Type B pancreatic cell (in vitro differentiated cells): ENCODE measurements around the gene MTMR11. TPM values are rescaled to one million over a fixed set of nuclear protein-coding genes. Genes with fewer than 3 reads are reported as not detected.
"Not testable (repeated sequence)": the region's sequence is repeated elsewhere in the genome, so short reads cannot be mapped to it uniquely, and the experiment has no call there.

Experiments used
- DNase-seq: peaks from one replicate; pipeline ENCODE4 v3.0.0; 2021; ENCODE audit warnings: mixed read lengths; ENCODE audit not compliant: unreplicated experiment; ENCODE audit errors: extremely low spot score
- H3K27ac Mint-ChIP-seq: 2 replicates; pipeline ENCODE4 v1.8.0; 2021; ENCODE audit warnings: mild to moderate bottlenecking, mixed read lengths
- H3K27me3 Mint-ChIP-seq: 2 replicates; pipeline ENCODE4 v1.8.0; 2021; ENCODE audit warnings: mixed read lengths
- H3K36me3 Mint-ChIP-seq: 2 replicates; pipeline ENCODE4 v1.8.0; 2021; ENCODE audit warnings: mixed read lengths
- H3K4me1 Mint-ChIP-seq: one replicate; pipeline ENCODE4 v1.8.0; 2021; ENCODE audit warnings: mixed read lengths; ENCODE audit not compliant: unreplicated experiment
- H3K4me3 Mint-ChIP-seq: 2 replicates; pipeline ENCODE4 v1.8.0; 2021; ENCODE audit warnings: mild to moderate bottlenecking, mixed read lengths
- H3K9me3 Mint-ChIP-seq: 2 replicates; pipeline ENCODE4 v1.8.0; 2021; ENCODE audit warnings: mixed read lengths
- total RNA-seq: library from RNA; stranded (reverse); gene quantifications from 2 replicates; pipeline ENCODE4 v1.2.1, GENCODE V29; 2021; ENCODE audit warnings: low replicate concordance
- TF ChIP-seq, protein P1 (sequence below): fragments of 200-600 bp; sonication (generic); conservative IDR thresholded peaks from 2 replicates; pipeline ENCODE4 v1.5.0; 2021; ENCODE audit warnings: antibody characterized with exemption, mild to moderate bottlenecking

Gene MTMR11
- total RNA-seq, 1 donor from 2014 or later = 21.0 TPM

DNA sequence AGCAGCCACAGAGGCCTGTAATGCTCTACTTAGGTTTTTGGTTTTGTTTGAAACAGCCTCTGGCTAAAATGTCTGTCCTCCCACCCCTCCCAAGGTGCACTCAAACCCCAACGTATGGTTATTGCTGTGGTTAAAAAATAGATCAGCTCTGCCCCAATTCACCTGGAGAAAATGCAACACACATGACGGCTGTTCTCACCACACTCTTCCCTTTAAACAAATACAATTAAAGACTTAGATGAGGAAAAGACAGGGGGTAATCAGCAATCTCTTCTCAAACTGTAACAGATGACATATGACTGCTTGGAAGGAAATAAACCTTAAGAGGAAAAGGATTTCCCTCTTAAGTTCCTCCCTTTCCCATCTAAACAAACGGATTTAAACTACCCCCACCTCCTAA lies 6.2 kb upstream of the MTMR11 start:
- peak overlapping the region; percentile 1 for H3K27ac Mint-ChIP-seq
- DNase-seq = no peak
- no peaks in the 10 kb centered on the region for H3K27me3 Mint-ChIP-seq

DNA sequence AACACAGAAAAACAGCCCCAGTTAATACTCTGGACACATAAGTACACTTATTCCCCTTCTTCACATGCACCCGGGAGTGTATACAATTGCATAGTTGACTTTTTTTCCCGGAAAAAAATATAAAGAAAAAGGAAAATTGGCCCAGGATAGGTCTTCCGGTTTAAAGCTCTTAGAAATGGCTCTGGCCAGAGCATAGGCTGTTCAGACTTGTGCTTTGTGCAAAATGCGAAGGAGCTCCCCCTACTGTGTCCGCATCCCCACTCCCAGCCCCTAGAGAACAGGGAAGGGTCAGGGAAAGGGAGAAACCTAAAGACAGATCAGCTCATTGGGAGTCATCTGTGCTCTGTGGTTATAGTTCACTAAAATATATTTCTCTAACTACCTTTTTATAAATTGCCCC lies 5.5 kb upstream of the MTMR11 start:
- Mint-ChIP-seq H3K4me3 (no peak overlapping the region), H3K27ac (peak overlapping the region; percentile 46), H3K27me3 (no peaks in the 10 kb centered on the region), H3K4me1 (peaks cover 33% of the 10 kb centered on the region), H3K9me3 (no peaks in the 10 kb centered on the region), H3K36me3 (peaks cover 13% of the 10 kb centered on the region)
- TF ChIP-seq, protein P1, sequence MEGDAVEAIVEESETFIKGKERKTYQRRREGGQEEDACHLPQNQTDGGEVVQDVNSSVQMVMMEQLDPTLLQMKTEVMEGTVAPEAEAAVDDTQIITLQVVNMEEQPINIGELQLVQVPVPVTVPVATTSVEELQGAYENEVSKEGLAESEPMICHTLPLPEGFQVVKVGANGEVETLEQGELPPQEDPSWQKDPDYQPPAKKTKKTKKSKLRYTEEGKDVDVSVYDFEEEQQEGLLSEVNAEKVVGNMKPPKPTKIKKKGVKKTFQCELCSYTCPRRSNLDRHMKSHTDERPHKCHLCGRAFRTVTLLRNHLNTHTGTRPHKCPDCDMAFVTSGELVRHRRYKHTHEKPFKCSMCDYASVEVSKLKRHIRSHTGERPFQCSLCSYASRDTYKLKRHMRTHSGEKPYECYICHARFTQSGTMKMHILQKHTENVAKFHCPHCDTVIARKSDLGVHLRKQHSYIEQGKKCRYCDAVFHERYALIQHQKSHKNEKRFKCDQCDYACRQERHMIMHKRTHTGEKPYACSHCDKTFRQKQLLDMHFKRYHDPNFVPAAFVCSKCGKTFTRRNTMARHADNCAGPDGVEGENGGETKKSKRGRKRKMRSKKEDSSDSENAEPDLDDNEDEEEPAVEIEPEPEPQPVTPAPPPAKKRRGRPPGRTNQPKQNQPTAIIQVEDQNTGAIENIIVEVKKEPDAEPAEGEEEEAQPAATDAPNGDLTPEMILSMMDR = peak; percentile 29
- DNase-seq = no peak

More for the DNA sequence above, 6.2 kb upstream of the MTMR11 start:
- H3K4me1 Mint-ChIP-seq = peaks cover 26% of the 10 kb centered on the region
- no peaks in the 10 kb centered on the region for H3K9me3 Mint-ChIP-seq
- no peak overlapping the region for H3K4me3 Mint-ChIP-seq
- H3K36me3 Mint-ChIP-seq = peaks cover 18% of the 10 kb centered on the region
- TF ChIP-seq, protein P1 = no peak

DNA sequence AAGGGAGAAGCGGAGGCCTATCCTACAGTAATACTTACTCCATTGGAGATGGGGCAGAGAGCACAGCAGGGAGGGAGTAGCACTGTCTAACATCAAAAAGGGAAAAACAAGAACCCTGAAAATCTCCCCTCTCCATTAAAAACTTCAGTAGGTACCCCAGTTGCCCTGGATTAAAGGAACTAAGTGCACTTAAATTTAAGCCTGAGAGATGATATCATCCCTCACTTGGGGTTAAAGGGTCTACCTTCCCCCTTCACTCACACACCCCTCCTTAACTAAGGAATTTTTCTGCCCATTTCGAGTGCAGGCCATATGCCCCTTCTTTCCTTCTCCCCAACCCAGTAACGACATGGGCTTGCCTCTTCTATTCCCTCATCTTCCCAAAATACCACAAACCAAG lies 3.7 kb upstream of the MTMR11 start:
- no peak for DNase-seq
- H3K9me3 Mint-ChIP-seq = no peaks in the 10 kb centered on the region
- H3K27me3 Mint-ChIP-seq = no peaks in the 10 kb centered on the region
- no peak overlapping the region for H3K4me3 Mint-ChIP-seq
- TF ChIP-seq, protein P1 = no peak
- peaks cover 48% of the 10 kb centered on the region for H3K4me1 Mint-ChIP-seq
- peak overlapping the region; percentile 97 for H3K27ac Mint-ChIP-seq
- H3K36me3 Mint-ChIP-seq = peaks cover 9% of the 10 kb centered on the region

DNA sequence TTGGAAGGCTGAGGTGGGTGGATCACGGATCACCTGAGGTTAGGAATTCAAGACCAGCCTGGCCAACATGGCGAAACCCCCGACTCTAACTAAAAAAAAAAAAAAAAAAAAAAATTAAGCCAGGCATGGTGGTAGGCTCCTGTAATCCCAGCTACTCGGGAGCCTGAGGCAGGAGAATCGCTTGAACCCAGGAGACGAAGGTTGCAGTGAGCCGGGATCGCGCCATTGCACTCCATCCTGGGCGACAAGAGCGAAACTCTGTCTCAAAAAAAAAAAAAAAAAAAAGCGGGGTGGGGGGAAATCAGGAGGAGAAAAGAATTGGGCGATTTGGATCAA lies 2.0 kb upstream of the MTMR11 start:
- H3K36me3 Mint-ChIP-seq, DNase-seq, H3K9me3 Mint-ChIP-seq, H3K27me3 Mint-ChIP-seq: not testable (repeated sequence)
- Mint-ChIP-seq H3K27ac (peak overlapping the region; percentile 97), H3K4me1 (peaks cover 48% of the 10 kb centered on the region), H3K4me3 (peak overlapping the region; percentile 87)

DNA sequence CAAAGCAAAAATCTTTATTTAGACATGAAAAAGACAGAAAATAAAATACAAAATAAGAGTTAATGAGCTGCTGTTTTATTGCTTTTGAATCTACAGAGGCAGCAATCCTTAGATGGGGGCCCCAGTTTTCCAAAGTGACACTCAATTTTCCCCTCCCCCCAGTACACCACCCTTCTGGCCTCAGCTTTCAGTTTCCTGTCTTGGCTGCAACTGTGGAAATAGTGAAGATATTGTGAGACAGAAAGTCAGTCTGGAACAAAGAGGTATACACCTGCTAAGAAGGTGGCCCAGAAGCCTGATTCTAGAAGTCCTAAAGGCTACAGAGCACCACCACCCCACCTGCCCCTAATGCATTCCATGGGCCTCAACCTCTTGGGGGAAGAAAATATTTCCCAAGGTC lies 1.1 kb upstream of the MTMR11 start:
- H3K4me1 Mint-ChIP-seq = peaks cover 48% of the 10 kb centered on the region
- H3K4me3 Mint-ChIP-seq = peak overlapping the region; percentile 93

DNA sequence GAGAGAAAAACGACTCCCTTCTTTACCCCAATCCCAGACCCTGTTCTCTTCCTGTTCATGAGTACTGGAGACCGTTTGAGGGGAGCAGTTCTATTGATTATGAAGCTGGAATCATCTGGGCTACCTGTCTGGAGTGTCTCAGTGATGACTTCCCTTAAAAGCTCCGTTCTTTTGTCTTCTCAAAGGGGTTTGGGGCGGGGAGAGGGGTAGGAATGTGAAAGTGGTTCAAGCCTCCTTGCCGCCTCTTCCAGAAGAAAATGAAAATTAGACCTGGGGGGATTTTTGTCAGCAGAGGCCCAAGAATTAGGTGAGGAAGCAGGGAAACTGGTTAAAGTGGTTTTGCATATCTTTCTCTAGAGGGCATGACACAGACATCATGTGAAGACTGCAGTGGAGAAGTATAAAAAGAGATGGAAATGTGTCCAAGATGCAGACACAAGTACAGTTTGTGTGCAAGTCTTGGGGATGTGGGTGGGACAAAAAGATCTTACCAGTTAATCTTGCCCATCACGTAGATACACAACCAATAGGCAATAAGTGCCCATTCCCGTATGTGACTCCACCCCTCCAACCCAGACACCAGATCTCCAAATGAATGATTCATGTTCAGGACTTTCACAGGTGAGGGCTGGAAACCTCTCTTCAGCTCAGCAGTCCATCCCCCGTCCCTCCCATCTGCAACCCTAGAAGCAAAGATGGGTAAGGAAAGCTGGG lies 470 bp upstream of the MTMR11 start:
- H3K27ac Mint-ChIP-seq = peak overlapping the region; percentile 97
- H3K27me3 Mint-ChIP-seq = no peaks in the 10 kb centered on the region
- peaks cover 46% of the 10 kb centered on the region for H3K4me1 Mint-ChIP-seq
- TF ChIP-seq, protein P1 = no peak
- H3K4me3 Mint-ChIP-seq = peak overlapping the region; percentile 93
- H3K9me3 Mint-ChIP-seq = no peaks in the 10 kb centered on the region
- H3K36me3 Mint-ChIP-seq = peaks cover 6% of the 10 kb centered on the region
- DNase-seq = no peak

More for the DNA sequence above, 1.1 kb upstream of the MTMR11 start:
- DNase-seq = no peak
- TF ChIP-seq, protein P1 = no peak
- Mint-ChIP-seq H3K36me3 (peaks cover 4% of the 10 kb centered on the region), H3K27me3 (no peaks in the 10 kb centered on the region), H3K27ac (peak overlapping the region; percentile 97), H3K9me3 (no peaks in the 10 kb centered on the region)
